Smooth muscle cell (in vitro differentiated cells): ENCODE results near the gene MYCBPAP. TPM values are rescaled to one million over a fixed set of nuclear protein-coding genes. Genes with fewer than 3 reads are reported as not detected.

Experiments
- DNase-seq: peaks from one replicate; lab custom pipeline; 2025; ENCODE audit not compliant: unreplicated experiment; lab: John Stamatoyannopoulos, UW
- H2AFZ ChIP-seq: fragments of 200-600 bp; sonication (generic); 2 replicates; pipeline ENCODE4 v1.6.0; 2016; ENCODE audit warnings: antibody characterized with exemption, low read depth, mild to moderate bottlenecking
- H3F3A ChIP-seq: fragments of 200-600 bp; sonication (generic); 2 replicates; pipeline ENCODE4 v1.6.0; 2017; ENCODE audit warnings: antibody characterized with exemption, low read depth
- H3K27ac ChIP-seq: fragments of 200-600 bp; sonication (generic); 2 replicates; pipeline ENCODE4 v1.5.1; 2016; ENCODE audit warnings: low read depth, mild to moderate bottlenecking
- H3K27me3 ChIP-seq: fragments of 200-600 bp; sonication (generic); 2 replicates; pipeline ENCODE4 v1.6.1; 2016; ENCODE audit warnings: low read depth, mild to moderate bottlenecking
- H3K36me3 ChIP-seq: fragments of 200-600 bp; sonication (generic); 2 replicates; pipeline ENCODE4 v1.5.1; 2016; ENCODE audit warnings: low read depth
- H3K4me1 ChIP-seq: fragments of 200-600 bp; sonication (generic); 2 replicates; pipeline ENCODE4 v1.5.1; 2016; ENCODE audit warnings: low read depth
- H3K4me2 ChIP-seq: fragments of 200-600 bp; sonication (generic); 2 replicates; pipeline ENCODE4 v1.6.0; 2016; ENCODE audit warnings: mild to moderate bottlenecking
- H3K4me3 ChIP-seq: fragments of 200-600 bp; sonication (generic); 2 replicates; pipeline ENCODE4 v1.5.1; 2016; ENCODE audit warnings: mild to moderate bottlenecking
- H3K79me2 ChIP-seq: fragments of 200-600 bp; sonication (generic); 2 replicates; pipeline ENCODE4 v1.6.0; 2016; ENCODE audit warnings: low read depth, mild to moderate bottlenecking
- H3K9ac ChIP-seq: fragments of 200-600 bp; sonication (generic); 2 replicates; pipeline ENCODE4 v1.6.0; 2016; ENCODE audit warnings: low read depth
- H3K9me3 ChIP-seq: fragments of 200-600 bp; sonication (generic); replicated peaks from 2 replicates; pipeline ENCODE4 v1.5.1; 2016; ENCODE audit warnings: low read depth
- H4K20me1 ChIP-seq: fragments of 200-600 bp; sonication (generic); 2 replicates; pipeline ENCODE4 v1.6.0; 2016; ENCODE audit warnings: low read depth
- WGBS: methylation state at CpG from one replicate; pipeline ENCODE4 v1.1.7; 2016; ENCODE audit warnings: low lambda C conversion rate; 5-methylcytosine and 5-hydroxymethylcytosine counted together
- polyA plus RNA-seq: library from polyadenylated mRNA; unstranded; fragments of >200 nt; fragmentation: Nextera tagmentation; extraction: Ambion mirVana; gene quantifications from 2 replicates; pipeline ENCODE4 v1.2.1, GENCODE V29; 2016
- total RNA-seq: library from RNA; depleted of rRNA; stranded (reverse); fragments of >200 nt; gene quantifications from 2 replicates; pipeline ENCODE4 v1.2.3, GENCODE V29; 2014
- TF ChIP-seq, protein P1 (sequence below): fragments of 200-600 bp; sonication (generic); IDR thresholded peaks from 2 replicates; pipeline ENCODE4 v1.5.1; 2017; ENCODE audit warnings: borderline replicate concordance, mild to moderate bottlenecking, antibody characterized with exemption; ENCODE audit not compliant: insufficient read depth, poor library complexity, severe bottlenecking

Gene MYCBPAP
- total and polyA plus RNA-seq, 2 experiments from 2014 or later = 0.90 to 0.97 TPM

DNA sequence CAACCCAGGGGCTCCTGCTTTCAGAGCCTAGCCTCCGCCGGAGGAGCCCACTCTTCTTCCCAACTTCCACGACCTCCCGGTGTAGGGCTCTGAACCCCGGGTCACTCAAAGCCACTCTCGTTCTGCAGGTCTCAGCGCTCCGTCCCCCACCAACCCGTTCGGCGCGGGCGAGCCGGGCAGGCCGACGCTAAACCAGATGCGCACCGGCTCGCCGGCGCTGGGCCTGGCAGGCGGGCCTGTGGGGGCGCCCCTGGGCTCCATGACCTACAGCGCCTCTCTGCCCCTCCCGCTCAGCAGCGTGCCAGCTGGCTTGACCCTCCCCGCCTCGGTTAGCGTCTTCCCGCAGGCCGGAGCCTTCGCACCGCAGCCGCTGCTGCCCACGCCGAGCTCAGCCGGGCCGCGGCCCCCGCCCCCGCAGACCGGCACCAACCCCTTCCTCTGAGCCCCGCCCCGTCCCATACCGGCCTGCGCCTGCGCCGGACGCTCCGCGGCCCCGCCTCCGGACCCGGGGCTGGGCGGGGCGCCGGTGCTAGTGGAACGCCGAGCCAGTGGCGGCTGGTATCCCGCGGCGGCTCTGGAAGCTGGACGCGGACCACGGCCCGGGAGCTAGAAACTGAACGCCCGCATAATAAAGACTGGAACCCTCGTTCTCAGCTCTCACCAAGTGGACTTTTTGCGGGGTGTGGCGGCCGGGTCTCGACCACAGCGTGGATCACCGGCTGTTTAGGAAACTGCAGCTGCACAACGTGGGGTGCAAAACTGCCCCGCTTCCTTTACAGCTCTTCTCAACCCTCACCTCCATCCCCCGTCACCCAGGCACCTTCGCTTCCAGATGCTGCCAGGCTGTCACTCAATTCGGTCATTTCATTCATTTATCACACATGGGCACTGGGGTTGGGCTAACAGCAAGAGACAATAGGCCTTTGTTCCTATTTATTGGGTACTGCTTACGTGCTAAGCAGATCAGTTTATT is 33.8 kb downstream of the MYCBPAP start:
- no peaks in the 10 kb centered on the region for H3F3A ChIP-seq
- no peaks in the 10 kb centered on the region for H3K79me2 ChIP-seq
- H3K9me3 ChIP-seq = no peaks in the 10 kb centered on the region
- peak overlapping the region; percentile 86 for H3K4me2 ChIP-seq
- H3K4me1 ChIP-seq = peaks cover 14% of the 10 kb centered on the region
- H3K27ac ChIP-seq = peak overlapping the region; percentile 2
- peak overlapping the region; percentile 39 for H3K9ac ChIP-seq
- H3K27me3 ChIP-seq = no peaks in the 10 kb centered on the region
- H2AFZ ChIP-seq = peak overlapping the region; percentile 76
- H4K20me1 ChIP-seq = no peaks in the 10 kb centered on the region
- WGBS = 6% methylated on average over 65 of the region's 82 CpGs
- DNase-seq = peak; percentile 76
- H3K36me3 ChIP-seq = no peaks in the 10 kb centered on the region
- H3K4me3 ChIP-seq = peak overlapping the region; percentile 53
- TF ChIP-seq, protein P1, sequence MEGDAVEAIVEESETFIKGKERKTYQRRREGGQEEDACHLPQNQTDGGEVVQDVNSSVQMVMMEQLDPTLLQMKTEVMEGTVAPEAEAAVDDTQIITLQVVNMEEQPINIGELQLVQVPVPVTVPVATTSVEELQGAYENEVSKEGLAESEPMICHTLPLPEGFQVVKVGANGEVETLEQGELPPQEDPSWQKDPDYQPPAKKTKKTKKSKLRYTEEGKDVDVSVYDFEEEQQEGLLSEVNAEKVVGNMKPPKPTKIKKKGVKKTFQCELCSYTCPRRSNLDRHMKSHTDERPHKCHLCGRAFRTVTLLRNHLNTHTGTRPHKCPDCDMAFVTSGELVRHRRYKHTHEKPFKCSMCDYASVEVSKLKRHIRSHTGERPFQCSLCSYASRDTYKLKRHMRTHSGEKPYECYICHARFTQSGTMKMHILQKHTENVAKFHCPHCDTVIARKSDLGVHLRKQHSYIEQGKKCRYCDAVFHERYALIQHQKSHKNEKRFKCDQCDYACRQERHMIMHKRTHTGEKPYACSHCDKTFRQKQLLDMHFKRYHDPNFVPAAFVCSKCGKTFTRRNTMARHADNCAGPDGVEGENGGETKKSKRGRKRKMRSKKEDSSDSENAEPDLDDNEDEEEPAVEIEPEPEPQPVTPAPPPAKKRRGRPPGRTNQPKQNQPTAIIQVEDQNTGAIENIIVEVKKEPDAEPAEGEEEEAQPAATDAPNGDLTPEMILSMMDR = no peak

DNA sequence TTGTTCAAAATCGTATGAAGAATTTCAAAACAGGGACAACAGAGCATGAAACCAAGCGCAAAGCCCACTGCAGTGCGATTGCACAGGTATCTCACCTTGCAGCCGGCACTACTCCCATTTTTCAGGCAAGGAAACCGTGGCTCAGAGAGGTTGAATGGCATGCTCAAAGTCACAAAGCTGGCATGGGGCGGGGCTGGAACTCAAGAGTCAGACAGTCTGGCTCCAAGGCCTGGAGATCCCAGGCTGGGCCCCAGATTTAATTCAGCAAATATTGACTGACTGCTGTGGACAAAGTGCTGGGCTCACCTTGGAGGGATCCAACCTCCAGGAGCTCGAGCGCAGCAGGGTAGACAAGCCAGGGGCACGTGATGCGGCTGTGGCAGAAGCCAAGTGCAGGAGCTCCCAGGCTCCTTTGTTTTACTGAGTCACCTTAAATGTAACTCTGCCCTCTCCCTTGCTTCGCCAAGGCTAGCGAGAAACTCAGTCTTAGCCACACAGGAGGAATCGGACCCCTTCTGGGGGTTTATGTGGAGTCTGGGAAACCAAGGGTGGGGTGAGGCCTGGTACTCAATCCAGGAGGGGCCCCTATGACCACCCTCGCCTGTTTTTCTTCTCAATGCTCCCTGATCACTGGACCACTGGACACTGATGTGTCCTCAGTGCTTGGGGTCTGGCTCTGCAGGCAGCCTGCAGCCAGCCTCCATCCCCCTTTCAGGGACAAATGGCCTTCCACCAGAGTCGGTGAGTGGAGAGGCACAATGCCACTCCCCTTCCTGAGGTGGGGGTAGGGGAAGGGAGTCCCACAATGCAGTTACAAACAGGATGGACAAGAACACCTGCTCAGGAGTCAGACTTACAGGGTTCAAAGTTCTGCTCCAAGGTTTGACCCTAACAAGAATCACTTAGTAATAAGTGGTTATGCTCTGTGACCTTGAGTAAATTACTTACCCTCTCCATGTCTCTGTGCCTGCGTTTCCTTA is 34.8 kb downstream of the MYCBPAP start:
- H3K9ac ChIP-seq = peak overlapping the region; percentile 19
- no peaks in the 10 kb centered on the region for H3F3A ChIP-seq
- no peaks in the 10 kb centered on the region for H3K36me3 ChIP-seq
- WGBS = 81% methylated on average over 16 of the region's 16 CpGs
- peak overlapping the region; percentile 53 for H3K4me3 ChIP-seq
- H3K27me3 ChIP-seq = no peaks in the 10 kb centered on the region
- H3K4me2 ChIP-seq = peak overlapping the region; percentile 86
- H2AFZ ChIP-seq = peak overlapping the region; percentile 53
- no peaks in the 10 kb centered on the region for H3K9me3 ChIP-seq
- H4K20me1 ChIP-seq = no peaks in the 10 kb centered on the region
- no peak for DNase-seq
- peaks cover 19% of the 10 kb centered on the region for H3K4me1 ChIP-seq
- TF ChIP-seq, protein P1 = no peak
- H3K79me2 ChIP-seq = no peaks in the 10 kb centered on the region
- H3K27ac ChIP-seq = peak overlapping the region; percentile 40

- Histone ChIP-seq H3K4me3 (no peak overlapping the region), H3K27ac (no peak overlapping the region), H3K27me3 (no peaks in the 10 kb centered on the region), H3K4me2 (no peak overlapping the region), H3F3A (no peaks in the 10 kb centered on the region), H3K36me3 (no peaks in the 10 kb centered on the region), H3K9me3 (no peaks in the 10 kb centered on the region), H3K4me1 (peaks cover 19% of the 10 kb centered on the region), H3K9ac (no peak overlapping the region), H4K20me1 (no peaks in the 10 kb centered on the region), H3K79me2 (no peaks in the 10 kb centered on the region), H2AFZ (no peak overlapping the region)
- DNase-seq = no peak
- WGBS = 89% methylated on average over 7 of the region's 7 CpGs
- TF ChIP-seq, protein P1 = no peak
Observed at GRCh38 chr17:50544516-50544915, 36.3 kb downstream of the MYCBPAP start.
